Heart left ventricle (tissue), 13 donors: Measurements from ENCODE around the gene STAU1.

Source experiments
- CTCF ChIP-seq, 12 donors: fragments of 200-600 bp; sonication (generic) in 4 of 12; IDR thresholded peaks; one replicate each; pipeline versions ENCODE4 v1.5.0 to v1.8.0; 2018 to 2022; ENCODE audit warnings: antibody characterized with exemption in 12 of 12, mild to moderate bottlenecking in 5 of 12
- POLR2A ChIP-seq, 2 donors: fragments of 450-650 bp; IDR thresholded peaks; one replicate each; pipeline ENCODE4 v1.6.1; 2017; ENCODE audit warnings: antibody characterized with exemption in 2 of 2, mild to moderate bottlenecking in 2 of 2, moderate library complexity in 2 of 2
- donor health status: ischemic (EF 13 %, LVEDD 7.1; RV severe dilation, severe dysfunction).
- donor health status: DM: no; HTN: yes; CAD: no.
- donor health status: DM: no; HTN: no; CAD: no.
- donor health status: ischemic (EF 25% LVEDD 6.9; RV normal size, moderate dysfunction).
- donor health status: ischemic (EF 25% LVEDD 5.7; RV mildly dilated, moderate dysfunction).
- donor health status: ischemic (EF 35%, LVEDD 5.7; RV mildly dilated, moderate dysfunction).
- donor health status: nonischemic (EF 11% LVEDD 7.7; RV severe dilation, severe dysfunction).
- donor health status: DM: yes; HTN: yes; CAD: no.
- donor health status: PGD.
- donor health status: ischemic (EF 29% LVEDD 5.4; RV normal size, mild dysfunction).
- donor health status: nonischemic (EF 23%, LVEDD 6.1; RV moderate dilation, normal function).

GRCh38 chr20:49203746-49204145 is 15.6 kb upstream of the STAU1 start:
- no peak for TF ChIP-seq CTCF (IDR thresholded peaks at IDR 0.05)
- TF ChIP-seq POLR2A (IDR thresholded peaks at IDR 0.05): no peak
